Endothelial cell of umbilical vein (primary cell): ENCODE data around the gene ABAT. TPM values are rescaled to one million over a fixed set of nuclear protein-coding genes. Genes with fewer than 3 reads are reported as not detected.

ENCODE experiments used
- BruUV-seq: library from RNA; stranded (reverse); fragments of 400-500 nt; replicated peaks from 2 replicates; lab custom pipeline; 2021; lab: Mats Ljungman, UMichigan
- CTCF ChIA-PET: fragments of 300-600, 350-600 bp; sonication (Branson Sonifier 250); formaldehyde crosslinking; loops from one replicate; lab custom pipeline; 2021; ENCODE audit warnings: antibody characterized with exemption, inconsistent platforms; lab: Charles Lee
- POLR2A ChIA-PET: fragments of 300-600, 350-600 bp; sonication (Branson Sonifier 250); formaldehyde crosslinking; loops from one replicate; lab custom pipeline; 2021; ENCODE audit warnings: antibody characterized with exemption, inconsistent platforms; lab: Charles Lee
- DNase-seq: peaks from one replicate; pipeline ENCODE4 v3.0.0-alpha.2; 2011; ENCODE audit warnings: low read depth, low spot score
- FAIRE-seq: peaks from 2 replicates; lab custom pipeline; 2011; peaks lifted over from hg19 to GRCh38; lab: Jason Lieb, UNC
- H2AFZ ChIP-seq: 2 replicates; pipeline ENCODE4 v1.6.0; 2012; ENCODE audit warnings: low read depth, low read length, control low read depth, inconsistent platforms
- H3K27ac ChIP-seq: 2 replicates; pipeline ENCODE4 v1.5.1; 2011; ENCODE audit warnings: low read depth, mild to moderate bottlenecking, control low read depth, low read length, moderate library complexity; ENCODE audit not compliant: insufficient read depth
- H3K27me3 ChIP-seq, 2 experiments: 2 replicates each; pipeline versions ENCODE4 v1.6.0 to v1.6.1; 2011; ENCODE audit warnings: low read length in 2 of 2, mixed read lengths in 1 of 2; ENCODE audit not compliant: control insufficient read depth in 2 of 2, insufficient read depth in 2 of 2
- H3K36me3 ChIP-seq, 2 experiments: 2 replicates in 1 of 2; 3 replicates in 1 of 2; pipeline ENCODE4 v1.5.1; 2011; ENCODE audit warnings: low read length in 2 of 2, mild to moderate bottlenecking in 1 of 2, moderate library complexity in 1 of 2; ENCODE audit not compliant: control insufficient read depth in 2 of 2, insufficient read depth in 2 of 2; ENCODE audit errors: extremely low read depth in 1 of 2
- H3K4me1 ChIP-seq: 3 replicates; pipeline ENCODE4 v1.5.1; 2011; ENCODE audit warnings: mild to moderate bottlenecking, low read length; ENCODE audit not compliant: control insufficient read depth, insufficient read depth; ENCODE audit errors: extremely low read depth
- H3K4me2 ChIP-seq: 2 replicates; pipeline ENCODE4 v1.6.1; 2011; ENCODE audit warnings: low read length, control low read depth, mixed read lengths; ENCODE audit not compliant: insufficient read depth
- H3K4me3 ChIP-seq, 3 experiments: fragments of 200-600 bp in 1 of 3; sonication (generic), shearing (Covaris generic) in 1 of 3; replicated peaks in 1 of 3; 2 replicates each; pipeline ENCODE4 v1.5.1; 2011 to 2016; ENCODE audit warnings: control low read depth in 3 of 3, low read length in 3 of 3, mild to moderate bottlenecking in 2 of 3, inconsistent platforms in 1 of 3, low read depth in 1 of 3, moderate library complexity in 1 of 3; ENCODE audit not compliant: insufficient read depth in 1 of 3
- H3K79me2 ChIP-seq: 2 replicates; pipeline ENCODE4 v1.6.0; 2012; ENCODE audit warnings: low read length, inconsistent platforms; ENCODE audit not compliant: control insufficient read depth, insufficient read depth
- H3K9ac ChIP-seq: replicated peaks from 2 replicates; pipeline ENCODE3; 2011; ENCODE audit warnings: low read length, control low read depth; ENCODE audit not compliant: insufficient read depth; ENCODE audit errors: extremely low read depth
- H3K9me1 ChIP-seq: replicated peaks from 3 replicates; pipeline ENCODE4 v1.6.0; 2011; ENCODE audit warnings: mild to moderate bottlenecking, low read length; ENCODE audit not compliant: control insufficient read depth, insufficient read depth; ENCODE audit errors: extremely low read depth
- H3K9me3 ChIP-seq: replicated peaks from 2 replicates; pipeline ENCODE4 v1.5.1; 2012; ENCODE audit warnings: low read length, inconsistent platforms; ENCODE audit not compliant: control insufficient read depth, insufficient read depth
- H4K20me1 ChIP-seq: replicated peaks from 2 replicates; pipeline ENCODE3; 2011; ENCODE audit warnings: mild to moderate bottlenecking, low read length; ENCODE audit not compliant: control insufficient read depth, insufficient read depth; ENCODE audit errors: extremely low read depth
- CTCF ChIP-seq, 2 donors: IDR thresholded peaks; 1 replicate in 1 of 2; 2 replicates in 1 of 2; pipeline ENCODE4 v1.5.1; 2011; ENCODE audit warnings: low read length in 2 of 2, mild to moderate bottlenecking in 2 of 2, moderate library complexity in 2 of 2, control low read depth in 1 of 2, inconsistent platforms in 1 of 2, low read depth in 1 of 2; ENCODE audit not compliant: insufficient read depth in 1 of 2; ENCODE audit errors: extremely low read depth in 1 of 2
- EZH2 ChIP-seq: IDR thresholded peaks from 2 replicates; pipeline ENCODE4 v1.6.1; 2012; ENCODE audit warnings: borderline replicate concordance, low read depth, mild to moderate bottlenecking, moderate library complexity, low read length, inconsistent platforms; ENCODE audit not compliant: severe bottlenecking
- FOS ChIP-seq: IDR thresholded peaks from 2 replicates; pipeline ENCODE4 v1.6.1; 2011; ENCODE audit warnings: mild to moderate bottlenecking, low read length, moderate library complexity, borderline replicate concordance; ENCODE audit not compliant: insufficient read depth
- GATA2 ChIP-seq: IDR thresholded peaks from 2 replicates; pipeline ENCODE4 v1.7.0; 2011; ENCODE audit warnings: low read depth, mild to moderate bottlenecking, moderate library complexity, mixed read lengths, low read length; ENCODE audit not compliant: insufficient read length, insufficient read depth
- JUN ChIP-seq: IDR thresholded peaks from 2 replicates; pipeline ENCODE4 v1.6.1; 2011; ENCODE audit warnings: borderline replicate concordance, low read depth; ENCODE audit not compliant: insufficient read length, insufficient read depth
- MAX ChIP-seq: IDR thresholded peaks from 2 replicates; pipeline ENCODE4 v1.6.1; 2011; ENCODE audit not compliant: insufficient read depth, insufficient read length
- MYC ChIP-seq: IDR thresholded peaks from one replicate; pipeline ENCODE4 v1.6.1; 2011; ENCODE audit warnings: mild to moderate bottlenecking, low read depth, low read length
- POLR2A ChIP-seq: IDR thresholded peaks from 2 replicates; pipeline ENCODE4 v1.6.1; 2012; ENCODE audit warnings: low read depth, mild to moderate bottlenecking, control low read depth, low read length
- POLR2AphosphoS5 ChIP-seq: IDR thresholded peaks from 2 replicates; pipeline ENCODE4 v1.6.1; 2012; ENCODE audit warnings: low read depth, mild to moderate bottlenecking, control low read depth, low read length, moderate library complexity; ENCODE audit not compliant: insufficient read depth
- dilution Hi-C: fragments of 300-500 bp; cut with MboI; formaldehyde crosslinking; loops from one replicate; pipeline ENCODE4 v1.15.0; 2019; ENCODE audit warnings: low sequenced_read_pairs; ENCODE audit not compliant: extremely low pct_ligation_motif_present
- intact Hi-C: fragments of 100-400 bp; cut with micrococcal nuclease; formaldehyde crosslinking; loops from one replicate; pipeline ENCODE4 v1.10.0; 2022
- polyA plus RNA-seq, 4 experiments: library from polyadenylated mRNA; depleted of rRNA in 3 of 4; stranded (reverse) in 3 of 4; unstranded in 1 of 4; fragments of >200 nt; gene quantifications; 2 replicates each; pipeline versions ENCODE4 v1.2.1 to v1.2.3, GENCODE V29; 2011 to 2012; ENCODE audit warnings: missing spikeins in 1 of 4
- total RNA-seq: library from RNA; stranded (reverse); gene quantifications from 2 replicates; pipeline ENCODE4 v1.2.3, GENCODE V29; 2021

The ABAT gene
- total and polyA plus RNA-seq, 2 donors (not counting 3 experiments of a cell fraction or from before 2014, with no cell fraction given) = 1.3 to 1.4 TPM

- CTCF ChIA-PET = no interaction called here
- dilution Hi-C loops = no loop called here
Observed at GRCh38 chr16:8689686-8690085, 15.3 kb downstream of the ABAT start.

More at GRCh38 chr16:8689686-8690085, 15.3 kb downstream of the ABAT start:
- Histone ChIP-seq H3K27ac (no peak overlapping the region), H3K27me3 (no peaks in the 10 kb centered on the region), H3K9me1 (no peaks in the 10 kb centered on the region), H3K4me2 (no peak overlapping the region), H3K4me3 (no peak overlapping the region), H4K20me1 (no peaks in the 10 kb centered on the region), H3K4me1 (no peaks in the 10 kb centered on the region), H3K9ac (no peak overlapping the region), H3K36me3 (no peaks in the 10 kb centered on the region), H2AFZ (no peak overlapping the region), H3K79me2 (no peaks in the 10 kb centered on the region), H3K9me3 (peaks cover 3% of the 10 kb centered on the region)
- BruUV-seq = no TSS peak
- POLR2A ChIA-PET = no interaction called here
- no peak for TF ChIP-seq MYC
- TF ChIP-seq POLR2A = no peak
- TF ChIP-seq POLR2AphosphoS5 = no peak
- no peak for TF ChIP-seq EZH2
- TF ChIP-seq CTCF (IDR thresholded peaks at IDR 0.05; ENCODE audit: extremely low read depth in 1 of 2, insufficient read depth in 1 of 2, low read depth in 1 of 2, low read length in 2 of 2) = no peak
- TF ChIP-seq FOS = no peak
- TF ChIP-seq MAX = no peak
- TF ChIP-seq GATA2 = no peak
- TF ChIP-seq JUN = no peak
- FAIRE-seq = no peak
- DNase-seq = no peak
- intact Hi-C loops = no loop called here
